B cell (primary cell): ENCODE results near the gene SCGB1C2. TPM values are rescaled to one million over a fixed set of nuclear protein-coding genes. Genes with fewer than 3 reads are reported as not detected.

Experiments used
- ATAC-seq: fragments of 200-7000 bp; cut with Tn5 transposase; one replicate; pipeline ENCODE4 v1.10.0; 2021; ENCODE audit warnings: low read depth, mild to moderate bottlenecking, moderate number of reproducible peaks, moderate library complexity
- CTCF ChIA-PET: fragments of 350-600 bp; sonication (Branson Sonifier 250); formaldehyde crosslinking; loops from one replicate; lab custom pipeline; 2021; ENCODE audit warnings: antibody characterized with exemption, inconsistent platforms; lab: Charles Lee
- POLR2A ChIA-PET: fragments of 350-600 bp; sonication (Branson Sonifier 250); formaldehyde crosslinking; loops from one replicate; lab custom pipeline; 2021; ENCODE audit warnings: antibody characterized with exemption; lab: Charles Lee
- DNase-seq: peaks from one replicate; pipeline ENCODE4 v3.0.0; 2013
- H2AFZ ChIP-seq: 2 replicates; pipeline ENCODE4 v1.6.1; 2012; ENCODE audit warnings: mild to moderate bottlenecking, low read depth, low read length; ENCODE audit not compliant: insufficient read depth, poor library complexity, severe bottlenecking
- H3K27ac ChIP-seq, 2 donors: 1 replicate in 1 of 2; 2 replicates in 1 of 2; pipeline ENCODE4 v1.5.1; 2012 to 2013; ENCODE audit warnings: low read length in 2 of 2, mild to moderate bottlenecking in 2 of 2, moderate library complexity in 1 of 2
- H3K27me3 ChIP-seq, 4 experiments: fragments of 200-600 bp in 1 of 4; sonication (generic) in 1 of 4; replicated peaks in 1 of 4; 1 replicate in 2 of 4; 2 replicates in 2 of 4; pipeline versions ENCODE4 v1.6.1 to v1.7.0; 2013 to 2016; ENCODE audit warnings: low read length in 3 of 4, mild to moderate bottlenecking in 2 of 4, mixed read lengths in 1 of 4, moderate library complexity in 1 of 4; ENCODE audit not compliant: insufficient read depth in 4 of 4, control insufficient read depth in 3 of 4; ENCODE audit errors: control extremely low read depth in 1 of 4
- H3K36me3 ChIP-seq, 2 experiments: replicated peaks in 1 of 2; 1 replicate in 1 of 2; 2 replicates in 1 of 2; pipeline versions ENCODE4 v1.6.1 to v1.7.1; 2013; ENCODE audit warnings: low read length in 1 of 2; ENCODE audit not compliant: insufficient read depth in 2 of 2, control insufficient read depth in 1 of 2; ENCODE audit errors: control extremely low read depth in 1 of 2, extremely low read depth in 1 of 2
- H3K4me1 ChIP-seq, 2 donors: fragments of 200-600 bp in 1 of 2; sonication (generic) in 1 of 2; 1 replicate in 1 of 2; 2 replicates in 1 of 2; pipeline versions ENCODE4 v1.5.1 to v1.6.1; 2013 to 2017; ENCODE audit warnings: low read length in 2 of 2; ENCODE audit not compliant: control insufficient read depth in 2 of 2, insufficient read depth in 2 of 2
- H3K4me2 ChIP-seq: replicated peaks from 2 replicates; pipeline ENCODE3; 2012; ENCODE audit warnings: mild to moderate bottlenecking, low read depth, low read length; ENCODE audit not compliant: poor library complexity, severe bottlenecking
- H3K4me3 ChIP-seq, 5 experiments: fragments of 200-600 bp in 1 of 5; sonication (generic) in 1 of 5; 1 replicate in 3 of 5; 2 replicates in 2 of 5; pipeline versions ENCODE4 v1.5.1 to v1.7.0; 2011 to 2016; ENCODE audit warnings: low read length in 4 of 5, mild to moderate bottlenecking in 4 of 5, low read depth in 2 of 5, control low read depth in 1 of 5, moderate library complexity in 1 of 5; ENCODE audit not compliant: insufficient read depth in 1 of 5; ENCODE audit errors: control extremely low read depth in 1 of 5, extremely low read depth in 1 of 5
- H3K79me2 ChIP-seq: fragments of 200-600 bp; sonication (generic); one replicate; pipeline ENCODE4 v1.6.0; 2016; ENCODE audit warnings: low read length; ENCODE audit not compliant: control insufficient read depth, insufficient read depth
- H3K9ac ChIP-seq: fragments of 200-600 bp; sonication (generic); 2 replicates; pipeline ENCODE4 v1.6.1; 2017; ENCODE audit warnings: mild to moderate bottlenecking, low read length, moderate library complexity
- H3K9me3 ChIP-seq, 3 donors: one replicate each; pipeline versions ENCODE4 v1.6.1 to v1.7.1; 2013; ENCODE audit warnings: low read length in 2 of 3; ENCODE audit not compliant: control insufficient read depth in 2 of 3, insufficient read depth in 1 of 3; ENCODE audit errors: control extremely low read depth in 1 of 3
- H4K20me1 ChIP-seq: 2 replicates; pipeline ENCODE4 v1.6.0; 2012; ENCODE audit warnings: mild to moderate bottlenecking, low read length; ENCODE audit not compliant: insufficient read depth, control insufficient read depth, poor library complexity, severe bottlenecking
- H3K27ac Mint-ChIP-seq: one replicate; pipeline ENCODE4 v1.8.0; 2021; ENCODE audit warnings: mixed read lengths
- H3K27me3 Mint-ChIP-seq: one replicate; pipeline ENCODE4 v1.8.0; 2021; ENCODE audit warnings: mixed read lengths
- H3K4me1 Mint-ChIP-seq: one replicate; pipeline ENCODE4 v1.8.0; 2021; ENCODE audit warnings: mixed read lengths
- H3K4me3 Mint-ChIP-seq: one replicate; pipeline ENCODE4 v1.8.0; 2021; ENCODE audit warnings: mixed read lengths
- H3K9me3 Mint-ChIP-seq: one replicate; pipeline ENCODE4 v1.8.0; 2022; ENCODE audit warnings: mixed read lengths; ENCODE audit not compliant: insufficient read depth
- EZH2 ChIP-seq: IDR thresholded peaks from 2 replicates; pipeline ENCODE4 v1.6.1; 2012; ENCODE audit warnings: borderline replicate concordance, low read depth, mild to moderate bottlenecking, moderate library complexity, low read length; ENCODE audit not compliant: insufficient read depth, poor library complexity, severe bottlenecking
- WGBS: methylation state at CpG from one replicate; pipeline ENCODE4 v1.1.5; 2013; ENCODE audit warnings: missing lambda C conversion rate; ENCODE audit not compliant: insufficient coverage; 5-methylcytosine and 5-hydroxymethylcytosine counted together
- intact Hi-C: fragments of 100-400 bp; cut with micrococcal nuclease; formaldehyde crosslinking; loops from one replicate; pipeline ENCODE4 v1.10.0; 2022
- polyA plus RNA-seq: library from polyadenylated mRNA; depleted of rRNA; stranded (reverse); fragments of >200 nt; gene quantifications from 2 replicates; pipeline ENCODE4 v1.2.3, GENCODE V29; 2012
- total RNA-seq, 2 donors: library from RNA; stranded (reverse); fragments of 120-200 nt in 1 of 2; gene quantifications; 1 replicate in 1 of 2; 2 replicates in 1 of 2; pipeline versions ENCODE4 v1.2.3 to v1.2.4, GENCODE V29; 2013 to 2022
- TF ChIP-seq, protein P1 (sequence below): fragments of 200-600 bp; IDR thresholded peaks from one replicate; pipeline ENCODE4 v1.8.0; 2022; ENCODE audit warnings: antibody characterized with exemption, mild to moderate bottlenecking

Gene SCGB1C2
- total and polyA plus RNA-seq, 2 donors (not counting 1 experiment from before 2014, with no cell fraction given): not detected

DNA sequence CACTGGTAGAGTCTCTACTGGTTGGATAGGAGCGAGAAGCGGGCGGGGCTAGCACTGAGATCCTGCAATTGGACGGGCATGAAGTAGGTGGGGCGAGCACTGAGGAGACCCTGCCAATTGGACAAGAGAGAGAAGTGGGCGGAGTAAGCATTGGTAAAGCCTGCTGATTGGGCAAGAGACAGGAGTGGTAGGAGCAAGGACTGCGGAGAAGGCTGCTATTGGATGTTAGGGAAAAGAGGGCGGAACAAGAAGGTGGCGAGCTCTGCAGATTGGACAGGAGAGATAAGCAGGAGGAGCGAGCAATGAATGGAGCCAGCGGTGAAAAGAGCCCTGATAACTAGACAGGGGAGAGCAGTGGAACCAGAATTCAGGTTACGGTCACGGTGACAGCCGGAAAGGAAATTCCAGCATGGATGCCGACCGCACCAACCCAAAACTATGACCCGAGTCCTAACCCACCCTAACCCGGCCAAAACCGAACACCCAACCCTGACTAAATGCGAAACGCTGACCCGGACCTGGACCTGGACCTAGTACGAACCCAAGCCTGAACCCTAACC is 4.8 kb downstream of the SCGB1C2 start:
- Histone ChIP-seq H3K4me1 (peaks cover 0 to 3% of the 10 kb centered on the region in 2 donors), H3K4me2 (no peak overlapping the region), H3K9me3 (peaks cover 0 to 4% (median 0%) of the 10 kb centered on the region in 3 donors), H3K27me3 (no peaks in the 10 kb centered on the region), H3K4me3 (no peak overlapping the region), H3K27ac (no peak overlapping the region), H3K9ac (no peak overlapping the region), H4K20me1 (no peaks in the 10 kb centered on the region), H2AFZ (no peak overlapping the region), H3K79me2 (no peaks in the 10 kb centered on the region), H3K36me3 (no peaks in the 10 kb centered on the region)
- peaks cover 3% of the 10 kb centered on the region for H3K27me3 Mint-ChIP-seq
- H3K4me3 Mint-ChIP-seq: no peak overlapping the region
- no peak for ATAC-seq
- DNase-seq: peak; percentile 26
- peaks cover 3% of the 10 kb centered on the region for H3K4me1 Mint-ChIP-seq
- TF ChIP-seq, protein P1, sequence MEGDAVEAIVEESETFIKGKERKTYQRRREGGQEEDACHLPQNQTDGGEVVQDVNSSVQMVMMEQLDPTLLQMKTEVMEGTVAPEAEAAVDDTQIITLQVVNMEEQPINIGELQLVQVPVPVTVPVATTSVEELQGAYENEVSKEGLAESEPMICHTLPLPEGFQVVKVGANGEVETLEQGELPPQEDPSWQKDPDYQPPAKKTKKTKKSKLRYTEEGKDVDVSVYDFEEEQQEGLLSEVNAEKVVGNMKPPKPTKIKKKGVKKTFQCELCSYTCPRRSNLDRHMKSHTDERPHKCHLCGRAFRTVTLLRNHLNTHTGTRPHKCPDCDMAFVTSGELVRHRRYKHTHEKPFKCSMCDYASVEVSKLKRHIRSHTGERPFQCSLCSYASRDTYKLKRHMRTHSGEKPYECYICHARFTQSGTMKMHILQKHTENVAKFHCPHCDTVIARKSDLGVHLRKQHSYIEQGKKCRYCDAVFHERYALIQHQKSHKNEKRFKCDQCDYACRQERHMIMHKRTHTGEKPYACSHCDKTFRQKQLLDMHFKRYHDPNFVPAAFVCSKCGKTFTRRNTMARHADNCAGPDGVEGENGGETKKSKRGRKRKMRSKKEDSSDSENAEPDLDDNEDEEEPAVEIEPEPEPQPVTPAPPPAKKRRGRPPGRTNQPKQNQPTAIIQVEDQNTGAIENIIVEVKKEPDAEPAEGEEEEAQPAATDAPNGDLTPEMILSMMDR: no peak
- no peak for TF ChIP-seq EZH2
- no peaks in the 10 kb centered on the region for H3K9me3 Mint-ChIP-seq
- POLR2A ChIA-PET: no interaction called here
- CTCF ChIA-PET: no interaction called here
- intact Hi-C loops: loop anchor here (5.0 kb wide), 1 partner anchor 560 kb away; no protein-coding TSS in a partner anchor
- H3K27ac Mint-ChIP-seq: no peak overlapping the region
- 98% methylated on average over 21 of the region's 23 CpGs for WGBS

DNA sequence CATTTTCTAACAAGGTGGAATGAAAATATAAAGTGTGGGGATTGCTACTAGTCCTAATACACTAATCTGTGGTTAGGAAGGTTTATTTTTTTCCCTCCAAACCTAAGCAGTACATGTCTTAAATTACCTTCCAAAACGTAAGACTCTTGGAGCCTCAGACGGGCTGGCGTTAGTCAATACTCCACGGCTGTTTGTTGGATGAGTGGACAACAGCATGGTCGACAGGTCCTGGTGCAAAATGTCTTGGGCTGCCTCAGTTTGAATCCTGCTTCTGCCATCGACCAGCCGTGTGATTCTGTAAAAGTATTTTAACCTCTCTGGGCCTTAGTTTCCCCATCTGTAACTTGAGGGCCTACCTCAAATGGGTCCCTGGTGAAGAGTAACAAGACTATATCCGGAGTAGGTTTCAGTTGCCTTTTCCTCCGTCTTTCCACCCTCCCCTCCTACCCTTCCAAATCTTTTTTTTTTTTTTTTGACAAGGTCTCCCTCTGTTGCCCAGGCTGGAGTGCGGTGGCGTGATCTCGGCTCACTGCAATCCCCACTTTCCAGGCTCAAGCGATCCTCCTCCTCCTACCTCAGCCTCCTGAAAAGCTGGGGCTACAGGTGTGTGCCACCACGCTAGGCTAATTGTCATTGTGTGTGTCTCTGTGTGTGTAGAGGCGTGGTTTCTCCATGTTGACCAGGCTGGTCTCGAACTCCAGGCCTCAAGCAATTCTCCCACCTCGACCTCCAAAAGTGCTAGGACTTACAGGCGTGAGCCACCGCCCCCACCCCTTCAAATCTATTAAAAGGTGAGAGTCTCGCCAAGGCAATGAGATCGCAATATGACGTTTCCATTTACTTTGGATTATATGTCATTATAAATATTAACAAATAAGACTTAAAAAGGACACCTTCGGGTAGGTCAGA is 5.8 kb downstream of the SCGB1C2 start:
- no peak for DNase-seq
- ATAC-seq: no peak
- no peak overlapping the region for H3K9ac ChIP-seq
- H3K27ac ChIP-seq: no peak overlapping the region
- no peaks in the 10 kb centered on the region for H4K20me1 ChIP-seq
- no peaks in the 10 kb centered on the region for H3K27me3 ChIP-seq
- peaks cover 3% of the 10 kb centered on the region for H3K4me1 Mint-ChIP-seq
- 96% methylated on average over 11 of the region's 23 CpGs for WGBS
- H3K4me1 ChIP-seq: peaks cover 0 to 3% of the 10 kb centered on the region in 2 donors
- peak overlapping the region; percentile 49 for H2AFZ ChIP-seq
- H3K9me3 ChIP-seq: peaks cover 0 to 4% (median 0%) of the 10 kb centered on the region in 3 donors
- no peak overlapping the region for H3K4me3 ChIP-seq
- H3K4me3 Mint-ChIP-seq: no peak overlapping the region
- intact Hi-C loops: loop anchor here (5.0 kb wide), 1 partner anchor 559 kb away; no protein-coding TSS in a partner anchor
- TF ChIP-seq EZH2: no peak
- TF ChIP-seq, protein P1: no peak
- CTCF ChIA-PET: interaction anchor here (0.7 kb wide), 1 partner anchor 557 kb away, joined by 3 read pairs; no protein-coding TSS in a partner anchor
- no peak overlapping the region for H3K27ac Mint-ChIP-seq
- POLR2A ChIA-PET: no interaction called here
- no peaks in the 10 kb centered on the region for H3K9me3 Mint-ChIP-seq
- no peaks in the 10 kb centered on the region for H3K36me3 ChIP-seq
- no peaks in the 10 kb centered on the region for H3K79me2 ChIP-seq
- peaks cover 3% of the 10 kb centered on the region for H3K27me3 Mint-ChIP-seq
- H3K4me2 ChIP-seq: peak overlapping the region; percentile 59
